Measurements from ENCODE around the gene PCED1A. TPM values are rescaled to one million over a fixed set of nuclear protein-coding genes. Genes with fewer than 3 reads are reported as not detected.

Gene PCED1A
- total and polyA plus RNA-seq, 2 of the 13 experiments (the other 11 are each of a cell fraction or from before 2014, with no cell fraction given) = 40.1 to 84.2 TPM

DNA sequence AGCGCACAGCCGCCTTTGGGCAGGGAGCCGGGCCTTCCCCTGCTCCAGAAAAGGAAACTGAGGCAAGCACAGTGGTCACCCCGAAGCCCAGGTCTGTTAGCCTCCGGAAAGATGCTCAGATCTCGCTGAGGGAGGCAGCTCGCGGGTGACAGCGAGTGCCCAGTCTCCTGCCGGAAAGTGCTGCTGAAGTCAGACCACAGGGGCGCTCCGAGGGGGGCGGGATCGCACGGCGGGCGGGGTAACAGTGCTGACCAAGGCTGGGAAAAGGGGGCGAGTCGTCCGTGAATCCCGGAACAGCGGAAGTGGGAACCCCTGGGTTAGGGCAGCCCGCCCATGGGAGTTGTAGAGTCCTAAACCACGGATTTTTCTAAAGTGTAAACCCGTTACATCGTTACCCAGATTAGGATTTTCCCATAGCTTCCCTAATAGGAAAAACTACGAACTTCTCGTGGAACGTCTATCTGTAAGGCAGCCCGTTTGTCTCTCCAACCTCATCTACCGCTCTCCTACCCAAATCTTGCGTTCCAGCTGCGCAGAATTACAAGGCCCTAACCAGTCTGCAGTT lies 594 bp upstream of the PCED1A start:
- peaks cover 30% of the 10 kb centered on the region for H3K4me1 ChIP-seq (ENCODE audit: insufficient read depth, low read length)
- peak overlapping the region; percentile 71 to 97 (median 74) for H3K4me3 ChIP-seq (replicated peaks in 1 of 3; ENCODE audit: insufficient read depth in 1 of 3, low read depth in 2 of 3, low read length in 3 of 3)
- no peak for FAIRE-seq
- TSS peak; percentile 86 for BruUV-seq (replicated peaks)
- CTCF ChIA-PET (ENCODE audit: low intra/inter-chr PET ratio, low total read pairs) = no interaction called here
- peak; percentile 87 for ATAC-seq
- intact Hi-C loops (cut with micrococcal nuclease; ENCODE audit: unreplicated experiment) = no loop called here
- in situ Hi-C loops (cut with HindIII; ENCODE audit: extremely low pct_ligation_motif_present, low pct_unique_long_range_greater_than_20kb) = loop anchor here (10.0 kb wide), 1 partner anchor 86 kb away; no protein-coding TSS in a partner anchor
- DNase-seq (ENCODE audit: low spot score) = peak; percentile 66
- H3K27me3 ChIP-seq (ENCODE audit: control insufficient read depth in 1 of 2, insufficient read depth in 2 of 2, low read length in 2 of 2) = no peaks in the 10 kb centered on the region; a peak in 1 of 5 replicates
- WGBS (ENCODE audit: low lambda C conversion rate) = 3% methylated on average over 23 of the region's 33 CpGs
- no peaks in the 10 kb centered on the region for H4K20me1 ChIP-seq (ENCODE audit: insufficient read depth, low read length)
- H3K4me2 ChIP-seq (ENCODE audit: low read depth, low read length) = peak overlapping the region; percentile 77
- no peaks in the 10 kb centered on the region for H3K9me3 ChIP-seq (ENCODE audit: low read length)
- H2AFZ ChIP-seq (ENCODE audit: low read length) = peak overlapping the region; percentile 92
- H3K9ac ChIP-seq (ENCODE audit: insufficient read depth, low read depth, low read length) = peak overlapping the region; percentile 88
- peaks cover 8% of the 10 kb centered on the region for H3K79me2 ChIP-seq (ENCODE audit: insufficient read depth, low read length)
- H3K36me3 ChIP-seq (replicated peaks in 1 of 2; ENCODE audit: control insufficient read depth in 1 of 2, insufficient read depth in 2 of 2, low read length in 2 of 2) = peaks cover 4 to 11% of the 10 kb centered on the region in 2 experiments; a peak in 3 of 5 replicates
- POLR2A ChIA-PET = interaction anchor here (0.6 to 1.9 kb wide), 10 partner anchors 8 to 205 kb away, joined by 3 to 12 read pairs (median 4); partner anchors contain the start of genes MRPS26 and PTPRA
- peak overlapping the region; percentile 76 for H3K27ac ChIP-seq (ENCODE audit: extremely low read length, insufficient read depth, low read length)
- TF ChIP-seq ARNTL (CRISPR knock-in tag; IDR thresholded peaks at IDR 0.05) = no peak
- TF ChIP-seq NR1H2 (CRISPR knock-in tag; IDR thresholded peaks at IDR 0.05; ENCODE audit: borderline replicate concordance, low read depth) = no peak
- TF ChIP-seq DMAP1 (CRISPR knock-in tag; IDR thresholded peaks at IDR 0.05) = no peak
- TF ChIP-seq ZC3H13 (CRISPR knock-in tag; IDR thresholded peaks at IDR 0.05) = no peak
- TF ChIP-seq, protein P1, sequence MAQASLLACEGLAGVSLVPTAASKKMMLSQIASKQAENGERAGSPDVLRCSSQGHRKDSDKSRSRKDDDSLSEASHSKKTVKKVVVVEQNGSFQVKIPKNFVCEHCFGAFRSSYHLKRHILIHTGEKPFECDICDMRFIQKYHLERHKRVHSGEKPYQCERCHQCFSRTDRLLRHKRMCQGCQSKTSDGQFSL (CRISPR knock-in tag; IDR thresholded peaks at IDR 0.05) = no peak
- TF ChIP-seq SP4 (CRISPR knock-in tag; IDR thresholded peaks at IDR 0.05) = peak; percentile 12; the same call in 1 of the 2 replicates
- TF ChIP-seq TAF1 (CRISPR knock-in tag; IDR thresholded peaks at IDR 0.05) = 0 out of 2 replicates have a peak, but pooled peaks have one; percentile 12
- TF ChIP-seq NFIB (CRISPR knock-in tag; IDR thresholded peaks at IDR 0.05; ENCODE audit: borderline replicate concordance) = no peak
- TF ChIP-seq NFKB2 (CRISPR knock-in tag; IDR thresholded peaks at IDR 0.05; ENCODE audit: borderline replicate concordance) = no peak; the same call in 1 of the 2 replicates
- TF ChIP-seq, protein P2, sequence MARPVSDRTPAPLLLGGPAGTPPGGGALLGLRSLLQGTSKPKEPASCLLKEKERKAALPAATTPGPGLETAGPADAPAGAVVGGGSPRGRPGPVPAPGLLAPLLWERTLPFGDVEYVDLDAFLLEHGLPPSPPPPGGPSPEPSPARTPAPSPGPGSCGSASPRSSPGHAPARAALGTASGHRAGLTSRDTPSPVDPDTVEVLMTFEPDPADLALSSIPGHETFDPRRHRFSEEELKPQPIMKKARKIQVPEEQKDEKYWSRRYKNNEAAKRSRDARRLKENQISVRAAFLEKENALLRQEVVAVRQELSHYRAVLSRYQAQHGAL (CRISPR knock-in tag; IDR thresholded peaks at IDR 0.05; ENCODE audit: not compliant biosample characterization) = peak; percentile 80
- TF ChIP-seq ZNF724P (CRISPR knock-in tag; IDR thresholded peaks at IDR 0.05; ENCODE audit: borderline replicate concordance) = 0 out of 2 replicates have a peak, but pooled peaks have one; percentile 36
- TF ChIP-seq, protein P3, sequence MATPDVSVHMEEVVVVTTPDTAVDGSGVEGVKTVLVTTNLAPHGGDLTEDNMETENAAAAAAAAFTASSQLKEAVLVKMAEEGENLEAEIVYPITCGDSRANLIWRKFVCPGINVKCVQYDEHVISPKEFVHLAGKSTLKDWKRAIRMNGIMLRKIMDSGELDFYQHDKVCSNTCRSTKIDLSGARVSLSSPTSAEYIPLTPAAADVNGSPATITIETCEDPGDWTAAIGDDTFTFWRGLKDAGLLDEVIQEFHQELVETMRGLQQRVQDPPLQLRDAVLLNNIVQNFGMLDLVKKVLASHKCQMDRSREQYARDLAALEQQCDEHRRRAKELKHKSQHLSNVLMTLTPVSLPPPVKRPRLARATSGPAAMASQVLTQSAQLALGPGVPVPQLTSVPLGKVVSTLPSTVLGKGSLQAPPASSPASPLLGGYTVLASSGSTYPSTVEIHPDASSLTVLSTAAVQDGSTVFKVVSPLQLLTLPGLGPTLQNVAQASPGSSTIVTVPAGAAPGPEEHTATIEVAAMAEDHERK (CRISPR knock-in tag; IDR thresholded peaks at IDR 0.05; ENCODE audit: low read depth) = no peak
- TF ChIP-seq, protein P4, sequence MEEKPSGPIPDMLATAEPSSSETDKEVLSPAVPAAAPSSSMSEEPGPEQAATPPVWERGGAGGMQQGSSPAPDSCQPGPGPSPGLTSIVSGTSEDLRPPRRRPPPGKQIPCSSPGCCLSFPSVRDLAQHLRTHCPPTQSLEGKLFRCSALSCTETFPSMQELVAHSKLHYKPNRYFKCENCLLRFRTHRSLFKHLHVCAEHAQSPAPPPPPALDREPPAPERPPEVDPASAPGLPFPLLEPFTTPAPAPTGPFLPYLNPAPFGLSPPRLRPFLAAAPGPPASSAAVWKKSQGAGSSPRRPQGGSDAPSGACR (CRISPR knock-in tag; IDR thresholded peaks at IDR 0.05) = no peak
- TF ChIP-seq KAT2B (IDR thresholded peaks at IDR 0.05; ENCODE audit: borderline replicate concordance, low read depth, low read length) = no peak
- no peak for TF ChIP-seq ZNF777 (CRISPR knock-in tag; IDR thresholded peaks at IDR 0.05)
- TF ChIP-seq HNF4G (IDR thresholded peaks at IDR 0.05; ENCODE audit: borderline replicate concordance, low read depth, low read length) = no peak
- TF ChIP-seq HNF4G (CRISPR knock-in tag; IDR thresholded peaks at IDR 0.05; ENCODE audit: borderline replicate concordance, low read depth) = no peak
- no peak for TF ChIP-seq RXRB (CRISPR knock-in tag; IDR thresholded peaks at IDR 0.05; ENCODE audit: borderline replicate concordance)
- TF ChIP-seq FOXP1 (IDR thresholded peaks at IDR 0.05) = no peak
- 0 out of 2 replicates have a peak, but pooled peaks have one; percentile 4 for TF ChIP-seq FOXP1 (CRISPR knock-in tag; IDR thresholded peaks at IDR 0.05)
- peak; percentile 54; the same call in 1 of the 2 replicates for TF ChIP-seq ZNF317 (CRISPR knock-in tag; IDR thresholded peaks at IDR 0.05)
- TF ChIP-seq HOXA5 (CRISPR knock-in tag; IDR thresholded peaks at IDR 0.05) = peak; percentile 58
- no peak for TF ChIP-seq ZMYM4 (CRISPR knock-in tag; IDR thresholded peaks at IDR 0.05)
- TF ChIP-seq ZFP41 (CRISPR knock-in tag; IDR thresholded peaks at IDR 0.05; ENCODE audit: borderline replicate concordance) = no peak

Measured in HepG2 (cell line).